GM19023 (cell line): ENCODE measurements around the gene FNDC3B.
"Not testable (repeated sequence)": the region's sequence is repeated elsewhere in the genome, so short reads cannot be mapped to it uniquely, and the experiment has no call there.

Experiments
- ATAC-seq: cut with Tn5 transposase; IDR thresholded peaks from one replicate; pipeline ENCODE4 v1.9.1; 2021; ENCODE audit warnings: mild to moderate bottlenecking, moderate library complexity; ENCODE audit not compliant: unreplicated experiment

Gene FNDC3B

DNA sequence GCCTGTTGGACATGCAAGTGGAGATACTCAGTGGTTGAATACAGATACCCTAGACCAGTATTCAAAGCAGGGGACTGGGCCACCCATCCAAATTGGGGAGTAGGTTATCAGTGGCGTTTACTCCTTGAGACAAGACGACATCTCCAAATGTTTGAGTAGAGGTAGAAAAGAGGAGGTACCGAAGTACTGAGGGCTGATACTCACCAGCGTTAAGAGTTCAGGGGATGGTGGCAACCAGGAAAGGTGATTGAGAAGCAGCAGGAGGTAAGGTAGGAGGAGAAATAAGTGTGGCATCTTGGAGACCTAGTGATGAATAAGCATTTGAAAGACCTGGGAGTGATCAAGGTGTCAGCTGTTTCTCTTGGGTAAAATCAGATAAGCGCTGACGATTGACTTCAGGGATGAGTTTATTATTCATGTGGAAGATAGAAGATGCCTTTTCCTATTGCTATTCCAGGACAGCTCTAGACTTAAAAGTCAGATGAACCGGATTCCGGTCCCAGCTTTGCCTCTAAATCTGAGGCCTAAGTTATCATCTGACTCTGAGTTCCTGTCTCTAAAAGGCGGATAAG lies 312.6 kb downstream of the FNDC3B start:
- no peak for ATAC-seq

DNA sequence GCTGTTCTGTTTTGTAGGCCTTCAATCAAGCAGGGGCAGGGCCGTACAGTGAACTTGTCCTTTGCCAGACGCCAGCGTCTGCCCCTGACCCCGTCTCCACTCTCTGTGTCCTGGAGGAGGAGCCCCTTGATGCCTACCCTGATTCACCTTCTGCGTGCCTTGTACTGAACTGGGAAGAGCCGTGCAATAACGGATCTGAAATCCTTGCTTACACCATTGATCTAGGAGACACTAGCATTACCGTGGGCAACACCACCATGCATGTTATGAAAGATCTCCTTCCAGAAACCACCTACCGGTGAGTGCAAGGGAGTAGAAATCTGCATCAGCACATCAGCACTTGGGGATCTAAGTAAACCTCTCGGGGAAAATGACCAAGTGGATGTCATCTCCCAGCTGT lies 313.4 kb downstream of the FNDC3B start:
- no peak for ATAC-seq

DNA sequence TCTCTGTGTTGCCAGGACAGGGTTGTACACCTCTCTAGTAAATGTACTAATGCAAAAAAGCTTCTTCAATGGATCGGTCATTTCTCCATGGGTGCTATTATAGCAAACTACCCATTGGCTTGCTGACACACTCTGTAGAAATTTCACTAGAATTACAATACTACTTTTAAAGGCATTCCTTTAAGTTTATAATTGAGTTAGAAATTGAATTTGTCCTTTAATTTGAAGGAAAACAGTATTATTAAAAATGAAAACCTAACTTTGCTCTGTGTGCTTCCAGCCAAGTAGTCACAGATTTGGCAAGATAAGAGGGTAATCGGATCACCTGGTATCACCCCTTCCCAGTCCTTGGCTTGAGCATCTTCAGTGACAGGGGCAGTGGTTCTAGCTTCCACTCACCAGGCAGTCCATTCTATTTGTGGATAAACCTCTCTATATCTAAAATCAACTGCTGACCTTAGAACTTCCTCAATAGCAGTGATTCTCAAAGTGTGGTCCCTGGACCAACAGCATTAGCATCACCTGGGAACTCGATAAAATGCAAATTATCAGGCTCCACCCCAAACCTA lies 315.6 kb downstream of the FNDC3B start:
- ATAC-seq: no peak

DNA sequence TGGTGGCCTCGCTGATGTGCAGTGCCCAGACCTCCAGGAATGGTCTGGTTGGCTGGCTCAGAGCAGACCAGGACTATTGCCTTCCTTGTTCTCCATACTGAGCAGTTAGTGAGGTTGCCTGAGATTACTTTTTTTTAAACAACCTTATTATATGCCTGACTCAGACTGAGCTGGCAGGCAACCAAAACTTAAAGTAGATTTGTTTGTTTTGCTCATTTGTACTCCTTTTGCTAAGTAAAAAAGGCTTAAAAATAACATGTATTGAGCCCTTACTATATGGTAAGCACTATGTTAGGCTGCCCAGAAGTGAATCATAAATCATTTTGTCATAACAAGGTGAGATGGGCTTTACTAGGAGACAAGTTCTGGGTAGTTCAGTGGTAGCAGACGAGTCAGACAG lies 316.5 kb downstream of the FNDC3B start:
- ATAC-seq: no peak

DNA sequence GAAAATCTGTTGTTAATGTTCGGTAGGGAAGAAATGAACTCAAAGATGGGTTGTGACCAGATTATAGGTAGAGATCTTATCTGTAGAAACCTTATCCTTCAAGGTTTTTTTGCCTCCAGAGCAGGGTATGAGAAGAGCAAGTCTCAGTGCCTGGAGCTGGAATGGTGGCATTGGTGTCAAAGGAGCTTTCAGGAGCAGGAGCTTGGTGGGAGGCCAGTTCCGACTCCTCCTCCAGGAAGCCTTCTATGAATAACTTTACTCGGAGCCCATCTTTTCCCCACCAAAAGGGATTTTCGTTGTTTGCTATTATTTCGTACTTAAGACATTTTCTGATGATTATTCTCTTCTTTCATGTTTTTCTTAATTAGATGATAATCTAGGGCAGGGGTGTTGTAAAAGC lies 317.0 kb downstream of the FNDC3B start:
- no peak for ATAC-seq

DNA sequence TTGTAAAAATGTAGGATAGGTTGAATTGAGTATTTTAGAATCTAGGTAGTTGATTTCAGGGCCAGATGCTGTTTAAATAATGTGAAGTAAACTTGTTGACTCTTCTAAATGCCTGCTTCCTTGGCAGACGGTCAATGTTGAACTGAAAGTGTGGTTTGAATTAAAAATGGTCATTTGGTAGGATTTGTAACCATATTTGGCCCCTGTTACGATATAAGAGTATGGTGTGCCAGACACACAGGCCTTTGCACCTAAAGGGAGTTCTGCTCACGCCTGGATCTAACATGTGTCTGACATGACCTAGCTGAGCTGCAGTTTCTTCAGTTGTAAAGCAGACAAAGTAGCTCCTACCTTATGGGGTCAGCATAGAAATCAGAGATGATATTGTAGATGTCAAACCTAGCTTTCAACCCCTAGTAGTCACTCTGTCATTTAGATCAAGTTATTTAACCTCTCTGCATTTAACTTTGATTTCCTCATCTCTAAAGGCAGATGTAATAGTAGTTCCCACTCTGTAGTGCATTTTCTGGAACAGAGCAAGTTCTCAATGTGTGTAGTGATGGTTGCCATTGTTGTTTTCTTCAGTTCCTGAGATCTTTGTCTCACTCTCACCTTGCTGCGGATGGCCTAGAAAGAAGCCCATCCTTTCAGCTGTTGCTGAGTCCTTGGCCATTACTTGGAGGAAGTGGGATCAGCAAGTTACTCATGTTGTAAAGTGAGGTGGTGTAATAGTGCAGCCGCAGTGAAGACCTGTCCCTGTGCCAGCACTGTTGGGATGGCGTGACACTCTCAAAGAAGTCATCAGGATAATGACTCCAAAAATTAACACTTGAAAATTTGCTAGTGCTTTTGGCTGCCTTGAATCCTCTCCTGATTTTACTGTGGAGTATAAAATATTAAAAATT lies 318.7 kb downstream of the FNDC3B start:
- no peak for ATAC-seq

DNA sequence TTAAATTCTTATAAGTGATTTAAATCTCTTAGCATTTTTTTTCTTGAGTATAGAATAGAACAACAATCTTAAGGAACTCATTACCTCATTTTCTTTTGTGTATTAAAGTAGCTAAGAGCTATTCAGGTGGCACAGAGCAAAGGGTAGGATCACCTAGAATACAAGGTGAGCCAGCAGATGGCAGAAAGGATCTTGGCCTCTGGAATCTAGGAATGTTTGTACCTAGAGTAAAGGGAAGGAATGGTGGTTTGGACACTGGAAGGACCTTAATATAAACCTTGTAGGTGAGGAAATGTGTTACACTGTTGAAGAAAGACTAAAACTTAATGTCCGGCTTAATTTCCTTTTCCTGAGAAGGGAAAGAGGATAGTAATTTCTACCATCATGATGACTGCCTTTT lies 319.9 kb downstream of the FNDC3B start:
- ATAC-seq: no peak

DNA sequence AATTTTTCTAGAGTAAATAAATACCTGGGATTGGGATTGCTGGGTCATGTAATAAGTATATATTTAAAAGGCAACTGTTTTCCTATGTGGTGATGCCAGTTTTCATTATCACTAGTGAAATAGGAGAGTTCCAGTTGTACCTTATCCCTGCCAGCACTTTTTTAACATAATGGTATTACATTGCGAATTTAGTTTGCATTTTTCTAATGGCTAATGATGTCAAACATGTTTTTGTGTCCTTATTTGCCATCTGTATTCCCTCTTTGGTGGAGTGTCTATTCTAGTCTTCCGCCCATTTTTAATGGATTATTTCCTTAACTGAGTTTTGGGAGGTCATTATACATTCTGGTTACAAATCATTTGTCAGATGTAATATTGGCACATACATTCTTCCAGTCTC lies 320.6 kb downstream of the FNDC3B start:
- no peak for ATAC-seq

DNA sequence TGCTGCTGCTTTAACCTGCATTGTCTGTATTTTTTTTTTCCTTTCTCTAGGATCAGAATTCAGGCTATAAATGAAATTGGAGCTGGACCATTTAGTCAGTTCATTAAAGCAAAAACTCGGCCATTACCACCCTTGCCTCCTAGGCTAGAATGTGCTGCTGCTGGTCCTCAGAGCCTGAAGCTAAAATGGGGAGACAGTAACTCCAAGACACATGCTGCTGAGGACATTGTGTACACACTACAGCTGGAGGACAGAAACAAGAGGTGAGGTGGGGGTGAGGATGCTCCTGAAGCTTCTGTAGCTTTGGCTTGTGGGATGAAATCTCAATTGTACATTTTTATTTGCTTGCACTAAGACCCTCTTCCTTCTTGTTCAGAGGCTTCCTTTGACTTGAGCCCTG lies 323.2 kb downstream of the FNDC3B start:
- ATAC-seq: no peak

DNA sequence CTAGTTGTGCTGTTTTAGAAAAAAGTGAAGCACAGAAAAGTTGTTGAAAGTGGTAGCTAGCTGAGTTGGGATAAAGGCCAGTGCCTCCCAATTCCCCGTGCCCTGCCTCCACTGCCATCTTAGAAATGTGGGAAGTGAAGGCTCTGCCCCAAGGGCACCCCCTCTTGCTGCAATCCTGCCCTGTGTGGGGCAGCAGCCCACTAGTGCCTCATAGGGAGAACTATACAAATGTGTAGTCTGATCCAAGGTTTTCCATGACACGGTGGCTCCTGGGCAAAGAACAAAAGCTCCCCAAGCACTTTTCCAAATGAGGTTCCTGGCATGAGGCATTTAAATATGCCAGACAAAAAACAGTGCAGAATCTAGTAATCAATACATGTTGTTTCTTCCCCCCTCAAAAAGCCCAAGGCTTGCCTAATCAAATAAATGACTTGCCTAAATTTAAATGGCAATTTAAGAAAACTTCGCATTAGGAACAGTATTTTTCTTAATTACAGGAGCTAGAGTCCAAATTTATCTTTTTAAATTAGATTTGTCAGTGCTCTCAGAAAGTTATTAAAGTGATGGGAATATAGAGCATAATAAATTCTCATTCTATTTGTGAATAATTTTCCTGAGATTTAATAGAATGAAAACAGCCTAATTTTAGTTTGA lies 325.1 kb downstream of the FNDC3B start:
- no peak for ATAC-seq

DNA sequence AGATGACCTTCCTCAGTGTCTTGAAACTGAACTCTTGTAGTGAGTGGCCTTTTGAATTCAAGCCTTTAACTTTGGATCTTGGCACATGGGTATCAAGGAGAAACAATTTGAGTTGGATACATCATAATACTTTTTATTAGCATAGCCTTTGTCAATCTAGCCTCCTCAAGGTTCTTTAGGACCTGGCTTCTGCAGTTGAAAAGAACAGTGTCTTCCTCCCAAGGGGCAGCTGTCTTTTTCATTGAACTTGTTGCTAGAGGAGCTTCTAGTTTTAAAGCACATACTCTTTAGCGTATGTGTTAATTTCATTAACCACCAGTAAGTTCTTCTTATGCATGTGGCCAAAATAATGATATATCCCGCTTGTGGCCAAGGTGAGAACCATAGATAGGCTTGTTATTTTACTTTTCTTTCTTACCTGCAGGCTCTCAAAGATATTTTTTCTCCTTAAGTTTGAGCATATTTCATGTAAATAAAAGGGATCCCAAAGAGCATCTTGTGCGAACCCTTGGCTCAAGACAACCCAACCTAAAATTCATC lies 325.7 kb downstream of the FNDC3B start:
- ATAC-seq: no peak

DNA sequence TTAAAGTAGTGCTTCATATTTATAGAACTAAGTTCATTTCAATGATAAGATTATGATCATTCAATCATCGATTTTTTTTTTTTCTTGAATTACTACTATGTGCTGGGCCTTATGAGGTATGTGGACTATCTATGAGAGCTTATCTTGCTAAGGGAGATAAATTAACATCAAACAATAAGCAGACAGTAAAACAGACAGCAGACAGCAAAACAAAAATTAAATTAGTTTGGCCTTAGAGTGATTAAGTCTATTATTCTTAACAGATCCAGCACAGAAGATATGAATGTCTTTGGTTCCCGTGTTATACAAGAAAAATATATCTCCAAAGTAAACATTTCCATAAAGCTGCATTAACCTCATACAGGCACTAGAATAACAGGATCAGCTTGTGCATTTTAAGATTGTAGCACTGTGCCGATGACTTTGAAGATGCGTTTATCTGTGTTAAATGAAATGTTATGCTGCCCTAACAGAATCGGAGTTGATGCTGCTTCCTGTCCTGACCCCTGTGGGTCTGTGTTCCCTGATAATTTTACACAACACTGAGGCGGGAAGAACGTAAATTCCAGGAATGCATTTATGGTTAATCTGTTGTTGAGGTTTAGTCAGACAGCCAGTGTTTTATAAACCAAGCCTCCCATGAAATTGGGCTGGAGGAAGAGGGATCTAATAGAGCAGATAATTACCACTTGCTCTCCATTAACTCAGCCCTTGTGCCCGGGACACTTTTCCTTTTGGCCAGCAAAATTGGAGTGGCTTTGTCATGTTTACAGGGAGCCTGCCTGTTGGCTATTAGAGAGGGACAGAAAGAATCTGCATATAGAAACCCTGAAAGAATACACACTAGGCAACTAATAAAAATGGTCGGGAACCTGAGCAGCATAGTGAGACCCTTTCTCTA lies 328.1 kb downstream of the FNDC3B start:
- no peak for ATAC-seq

DNA sequence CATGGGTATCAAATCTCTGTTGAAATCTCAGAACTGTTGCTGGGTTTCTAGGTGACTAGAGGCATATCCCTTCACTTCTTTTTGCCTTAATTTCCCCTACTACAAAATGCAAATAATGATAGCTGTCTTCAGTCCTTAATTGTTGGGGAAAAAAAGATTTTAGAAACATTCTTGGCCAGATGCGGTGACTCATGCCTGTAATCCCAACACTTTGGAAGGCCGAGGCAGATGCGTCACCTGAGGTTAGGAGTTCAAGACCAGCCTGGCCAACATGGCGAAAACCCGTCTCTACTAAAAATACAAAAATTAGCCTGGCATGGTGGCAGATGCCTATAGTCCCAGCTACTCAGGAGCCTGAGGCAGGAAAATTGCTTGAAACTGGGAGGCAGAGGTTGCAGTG lies 329.2 kb downstream of the FNDC3B start:
- not testable (repeated sequence) for ATAC-seq

DNA sequence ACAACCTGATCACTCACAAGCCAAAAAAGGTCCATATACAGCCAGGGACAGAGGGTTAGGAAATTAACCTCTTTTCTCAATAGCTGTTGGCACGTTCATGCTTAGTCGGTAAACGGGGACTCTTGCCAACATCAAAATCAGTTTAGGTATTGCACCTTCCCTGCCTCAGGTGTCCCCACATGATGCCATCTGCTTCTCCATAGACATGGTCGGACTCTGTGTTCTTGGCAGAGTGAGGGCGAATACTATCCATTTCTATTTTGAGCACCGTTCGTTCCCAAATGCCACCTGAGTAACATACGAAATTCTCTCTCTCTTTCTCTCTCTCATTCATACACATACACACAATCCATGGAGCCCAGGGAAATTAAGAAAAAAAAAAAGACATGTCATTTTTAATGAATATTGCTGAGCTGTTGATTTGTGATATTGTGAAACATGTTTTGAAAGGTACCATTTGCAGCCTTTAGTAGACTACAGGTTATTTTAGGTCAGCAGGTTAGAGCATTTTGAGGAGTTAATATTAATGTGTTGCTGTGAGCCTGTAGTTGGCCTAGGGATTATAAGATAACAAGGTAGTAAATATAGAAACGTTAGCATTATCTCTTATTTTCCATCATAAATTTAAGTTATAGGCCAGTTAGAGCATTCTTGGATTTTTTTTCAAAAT lies 330.3 kb downstream of the FNDC3B start:
- no peak for ATAC-seq

DNA sequence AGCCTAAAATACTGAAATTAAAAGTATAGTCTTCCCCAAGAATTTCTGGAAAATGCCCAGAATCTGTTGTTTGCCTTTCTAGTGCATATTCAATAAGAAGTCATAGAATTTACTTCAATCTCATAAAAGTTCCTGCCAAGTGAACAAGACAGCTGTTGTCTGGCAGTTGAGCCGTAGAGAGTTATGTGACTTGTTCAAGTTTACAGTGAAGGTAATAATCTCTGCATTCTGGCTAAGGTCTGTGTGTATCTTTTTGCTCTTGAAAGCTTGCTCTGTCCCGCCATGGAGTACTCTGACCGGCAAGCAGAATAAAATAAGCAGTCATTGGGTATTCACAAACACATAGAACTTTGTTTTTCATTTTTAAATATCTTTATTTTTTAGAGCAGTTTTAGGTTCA lies 331.0 kb downstream of the FNDC3B start:
- no peak for ATAC-seq

DNA sequence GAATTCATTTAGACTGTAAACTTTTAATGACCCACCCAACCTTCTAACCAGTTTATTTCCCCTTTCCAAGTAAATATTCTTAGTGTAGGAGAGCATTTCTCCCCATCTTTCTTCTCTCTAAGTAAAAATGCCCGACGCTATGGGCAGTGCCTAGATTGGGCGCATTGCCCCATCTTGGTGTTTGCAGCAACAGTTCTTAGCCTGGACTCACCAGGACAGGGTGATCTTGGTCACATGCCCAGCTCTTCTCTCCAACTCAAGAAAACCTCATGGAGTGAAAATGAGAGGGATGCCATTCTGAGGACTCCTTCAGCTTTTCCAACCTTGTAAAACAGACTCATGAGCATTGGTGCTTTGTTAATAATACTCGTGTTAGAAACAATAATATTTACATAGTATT lies 332.2 kb downstream of the FNDC3B start:
- no peak for ATAC-seq

DNA sequence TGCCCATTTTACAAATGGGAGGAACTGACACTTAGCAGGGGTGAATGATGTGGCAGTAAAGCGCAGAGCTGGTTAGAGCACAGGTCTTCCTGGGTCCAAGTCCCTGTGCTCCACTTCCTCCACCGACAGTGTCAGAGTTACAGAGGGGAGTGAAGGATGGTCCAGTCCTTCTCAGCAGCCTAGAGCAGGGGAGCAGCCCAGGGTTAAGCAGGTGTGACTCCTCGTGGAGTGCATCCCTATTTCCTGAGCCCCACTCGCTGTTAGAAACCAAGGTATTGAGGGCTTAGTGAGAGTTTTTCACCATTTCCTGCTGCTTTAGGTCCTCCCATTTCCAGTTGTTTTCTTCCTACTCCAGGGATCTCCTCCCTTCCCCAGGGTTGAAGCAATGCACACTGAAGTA lies 333.5 kb downstream of the FNDC3B start:
- no peak for ATAC-seq

DNA sequence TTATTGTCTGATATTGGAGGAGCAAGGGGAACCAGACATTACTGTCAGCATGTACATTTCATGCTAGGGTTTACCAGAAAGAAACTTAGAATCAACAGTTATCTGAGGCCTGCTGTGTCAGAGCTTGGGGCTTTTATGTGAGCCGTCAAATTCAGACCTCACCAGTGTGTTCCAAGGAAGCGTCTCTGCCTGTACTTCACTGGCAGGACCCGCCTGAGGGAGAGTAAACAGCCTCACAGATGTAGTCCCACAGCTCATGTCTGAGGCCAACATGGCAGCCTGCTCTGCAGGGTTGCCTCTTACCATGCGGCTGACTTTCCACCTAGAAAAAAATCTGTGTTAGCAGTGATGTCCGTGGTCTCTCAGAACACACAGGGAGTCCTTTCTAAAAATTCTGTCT lies 334.5 kb downstream of the FNDC3B start:
- no peak for ATAC-seq

DNA sequence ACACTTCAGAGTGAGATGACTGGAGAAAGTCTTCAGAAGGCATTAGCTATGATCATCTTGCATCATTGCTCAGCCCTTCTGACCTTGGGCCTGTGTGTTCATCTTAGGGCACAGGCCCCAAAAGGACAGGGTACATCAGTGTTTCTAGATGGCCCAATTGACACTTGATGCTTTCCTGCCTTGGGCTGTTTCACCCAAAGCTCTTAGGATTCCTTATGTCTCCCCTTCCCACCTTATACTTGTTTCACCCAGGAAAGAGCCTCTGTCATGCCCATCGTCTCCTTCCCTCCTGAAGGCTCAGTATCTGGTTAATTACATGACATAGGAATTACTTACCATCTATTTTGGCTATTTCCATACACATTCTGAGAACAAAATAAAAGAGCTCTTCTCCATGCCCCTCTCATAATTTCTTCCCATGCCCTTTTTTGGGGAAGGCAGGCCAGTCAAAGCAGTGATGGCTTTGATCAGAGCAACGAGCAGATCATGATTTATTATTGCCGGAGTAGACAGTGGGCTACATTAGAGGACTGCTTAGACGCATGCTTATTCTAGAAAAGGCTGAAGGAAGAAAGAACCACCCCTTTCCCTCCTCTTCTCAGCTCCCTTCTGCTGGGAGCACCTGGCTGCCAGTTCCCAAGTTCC lies 335.9 kb downstream of the FNDC3B start:
- no peak for ATAC-seq
